Fibroblast of gingiva (primary cell): Measurements from ENCODE around the gene LRTM2.

ENCODE experiments used
- DNase-seq: peaks from one replicate; pipeline ENCODE4 v3.0.0-alpha.2; 2011; ENCODE audit warnings: low read depth

The LRTM2 gene

GRCh38 chr12:1797991-1798640 is 22.2 kb upstream of the LRTM2 start:
- DNase-seq, result no peak

GRCh38 chr12:1798641-1799020 is 21.7 kb upstream of the LRTM2 start:
- DNase-seq, result no peak

GRCh38 chr12:1799051-1799881 is 21.1 kb upstream of the LRTM2 start:
- DNase-seq, result no peak

GRCh38 chr12:1799882-1800400 is 20.4 kb upstream of the LRTM2 start:
- DNase-seq, result no peak

GRCh38 chr12:1800401-1801302 is 19.7 kb upstream of the LRTM2 start:
- no peak for DNase-seq

GRCh38 chr12:1801303-1801975 is 18.9 kb upstream of the LRTM2 start:
- DNase-seq, result no peak

- no peak for DNase-seq
Measured at GRCh38 chr12:1803736-1804135, 16.6 kb upstream of the LRTM2 start.

GRCh38 chr12:1804545-1805332 is 15.6 kb upstream of the LRTM2 start:
- DNase-seq, result peak; percentile 92

GRCh38 chr12:1805441-1806081 is 14.8 kb upstream of the LRTM2 start:
- no peak for DNase-seq

GRCh38 chr12:1806301-1807086 is 13.9 kb upstream of the LRTM2 start:
- DNase-seq, result peak; percentile 21

- DNase-seq, result no peak
Measured at GRCh38 chr12:1807087-1807860, 13.1 kb upstream of the LRTM2 start.

- no peak for DNase-seq
Measured at GRCh38 chr12:1808036-1808797, 12.1 kb upstream of the LRTM2 start.

GRCh38 chr12:1808798-1809480 is 11.4 kb upstream of the LRTM2 start:
- DNase-seq, result no peak

GRCh38 chr12:1809591-1810190 is 10.7 kb upstream of the LRTM2 start:
- DNase-seq, result no peak

GRCh38 chr12:1810201-1810930 is 10.0 kb upstream of the LRTM2 start:
- no peak for DNase-seq

GRCh38 chr12:1810931-1811280 is 9.5 kb upstream of the LRTM2 start:
- no peak for DNase-seq
